ENCODE results near the gene OBP2A. TPM values are rescaled to one million over a fixed set of nuclear protein-coding genes. Genes with fewer than 3 reads are reported as not detected.

Gene OBP2A
- total RNA-seq, 1 donor from 2014 or later: not detected

DNA sequence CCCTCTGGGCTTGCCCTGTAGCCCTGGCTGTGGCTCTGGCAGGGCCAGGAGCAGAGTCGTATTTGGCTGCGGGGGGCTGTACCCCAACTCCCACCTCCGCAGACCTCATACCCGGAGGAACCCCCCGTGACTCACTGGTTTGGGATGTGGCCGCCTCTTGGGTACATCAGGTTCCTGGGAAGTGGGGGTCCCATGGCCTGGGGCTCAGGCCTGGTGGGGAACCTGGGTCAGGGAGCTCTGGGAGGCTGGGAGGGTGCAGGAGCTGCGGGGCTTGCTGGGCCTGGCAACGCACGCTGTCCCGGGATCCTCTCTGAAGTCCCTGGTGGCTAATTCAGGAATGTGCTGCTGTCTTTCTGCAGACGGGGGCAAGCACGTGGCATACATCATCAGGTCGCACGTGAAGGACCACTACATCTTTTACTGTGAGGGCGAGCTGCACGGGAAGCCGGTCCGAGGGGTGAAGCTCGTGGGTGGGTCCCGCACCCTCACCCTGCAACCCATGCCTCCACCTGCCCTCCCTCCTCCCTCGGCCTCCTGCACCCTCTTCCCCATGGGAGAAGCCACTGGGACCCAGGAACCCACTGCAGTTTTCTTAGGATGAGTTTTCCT is 22.3 kb upstream of the OBP2A start:
- Histone ChIP-seq H3K27ac (ENCODE audit: low read depth, low read length) (no peak overlapping the region), H3K27me3 (ENCODE audit: insufficient read depth, low read length) (peaks cover 3% of the 10 kb centered on the region), H3K36me3 (ENCODE audit: insufficient read depth, low read length) (no peaks in the 10 kb centered on the region), H3K9me3 (ENCODE audit: insufficient read depth, low read depth, low read length) (no peaks in the 10 kb centered on the region), H2AFZ (ENCODE audit: low read depth, low read length) (no peak overlapping the region), H3K4me3 (ENCODE audit: insufficient read depth, low read depth, low read length) (no peak overlapping the region), H3K4me1 (ENCODE audit: insufficient read depth, low read length) (no peaks in the 10 kb centered on the region), H3K4me2 (ENCODE audit: low read length) (no peak overlapping the region), H3K79me2 (ENCODE audit: insufficient read depth, low read length) (no peaks in the 10 kb centered on the region), H3K9ac (ENCODE audit: low read length) (no peak overlapping the region), H4K20me1 (ENCODE audit: insufficient read depth, low read length) (no peaks in the 10 kb centered on the region)
- DNase-seq (ENCODE audit: low read depth) (no peak), FAIRE-seq (no peak)
- peaks cover 7% of the 10 kb centered on the region for H3K4me1 Mint-ChIP-seq (ENCODE audit: low read depth, unreplicated experiment)
- no peak overlapping the region for H3K27ac Mint-ChIP-seq (ENCODE audit: unreplicated experiment)
- no peaks in the 10 kb centered on the region for H3K36me3 Mint-ChIP-seq (ENCODE audit: low read depth, unreplicated experiment)
- TF ChIP-seq, protein P1, sequence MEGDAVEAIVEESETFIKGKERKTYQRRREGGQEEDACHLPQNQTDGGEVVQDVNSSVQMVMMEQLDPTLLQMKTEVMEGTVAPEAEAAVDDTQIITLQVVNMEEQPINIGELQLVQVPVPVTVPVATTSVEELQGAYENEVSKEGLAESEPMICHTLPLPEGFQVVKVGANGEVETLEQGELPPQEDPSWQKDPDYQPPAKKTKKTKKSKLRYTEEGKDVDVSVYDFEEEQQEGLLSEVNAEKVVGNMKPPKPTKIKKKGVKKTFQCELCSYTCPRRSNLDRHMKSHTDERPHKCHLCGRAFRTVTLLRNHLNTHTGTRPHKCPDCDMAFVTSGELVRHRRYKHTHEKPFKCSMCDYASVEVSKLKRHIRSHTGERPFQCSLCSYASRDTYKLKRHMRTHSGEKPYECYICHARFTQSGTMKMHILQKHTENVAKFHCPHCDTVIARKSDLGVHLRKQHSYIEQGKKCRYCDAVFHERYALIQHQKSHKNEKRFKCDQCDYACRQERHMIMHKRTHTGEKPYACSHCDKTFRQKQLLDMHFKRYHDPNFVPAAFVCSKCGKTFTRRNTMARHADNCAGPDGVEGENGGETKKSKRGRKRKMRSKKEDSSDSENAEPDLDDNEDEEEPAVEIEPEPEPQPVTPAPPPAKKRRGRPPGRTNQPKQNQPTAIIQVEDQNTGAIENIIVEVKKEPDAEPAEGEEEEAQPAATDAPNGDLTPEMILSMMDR (IDR thresholded peaks at IDR 0.05; ENCODE audit: insufficient read depth, low read depth, low read length): no peak
- TF ChIP-seq EZH2 (IDR thresholded peaks at IDR 0.05; ENCODE audit: insufficient read depth, low read length): no peak
- H3K9me3 Mint-ChIP-seq (ENCODE audit: unreplicated experiment): no peaks in the 10 kb centered on the region
- no peak overlapping the region for H3K4me3 Mint-ChIP-seq (ENCODE audit: unreplicated experiment)
- peaks cover 9% of the 10 kb centered on the region for H3K27me3 Mint-ChIP-seq (ENCODE audit: low read depth, unreplicated experiment)

DNA sequence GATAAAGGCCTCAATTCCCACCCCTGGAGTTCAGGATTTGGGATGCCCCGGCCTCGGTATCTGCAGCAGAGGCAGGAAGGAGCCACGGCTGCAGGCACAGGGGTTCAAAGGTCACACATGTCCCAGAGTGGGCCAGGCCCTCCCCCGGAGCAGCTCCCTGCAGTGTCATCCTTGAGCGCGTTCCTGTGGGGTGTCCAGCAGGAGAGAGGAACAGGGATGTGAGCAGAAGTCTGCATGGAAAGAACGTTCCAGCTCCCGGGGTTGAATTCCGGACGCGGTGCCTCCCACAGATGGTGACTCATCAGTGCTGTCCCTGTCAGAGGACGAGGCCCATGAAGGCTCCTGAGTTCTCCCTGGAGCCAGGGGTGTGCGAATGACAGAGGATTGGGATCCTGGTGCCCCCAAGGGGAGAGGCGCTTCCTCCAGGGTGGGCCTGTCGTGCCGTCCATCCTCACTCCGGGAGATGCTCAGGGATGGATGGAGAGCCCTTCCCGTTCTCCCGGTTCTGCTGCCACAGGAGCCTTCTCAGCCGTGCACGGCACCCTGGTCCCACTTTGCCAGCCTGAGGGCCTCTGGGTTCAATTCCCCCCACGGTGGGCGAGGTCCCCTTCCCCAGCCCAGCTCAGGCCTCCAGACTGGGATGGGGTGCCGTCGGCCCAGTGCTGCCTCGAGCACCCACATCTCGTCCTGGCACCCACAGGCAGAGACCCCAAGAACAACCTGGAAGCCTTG is 21.6 kb upstream of the OBP2A start:
- Histone ChIP-seq H3K4me1 (ENCODE audit: insufficient read depth, low read length) (no peaks in the 10 kb centered on the region), H3K4me2 (ENCODE audit: low read length) (no peak overlapping the region), H3K36me3 (ENCODE audit: insufficient read depth, low read length) (no peaks in the 10 kb centered on the region), H3K27me3 (ENCODE audit: insufficient read depth, low read length) (peaks cover 3% of the 10 kb centered on the region), H3K79me2 (ENCODE audit: insufficient read depth, low read length) (no peaks in the 10 kb centered on the region), H2AFZ (ENCODE audit: low read depth, low read length) (no peak overlapping the region), H3K9me3 (ENCODE audit: insufficient read depth, low read depth, low read length) (no peaks in the 10 kb centered on the region), H3K9ac (ENCODE audit: low read length) (no peak overlapping the region), H3K27ac (ENCODE audit: low read depth, low read length) (no peak overlapping the region), H3K4me3 (ENCODE audit: insufficient read depth, low read depth, low read length) (no peak overlapping the region), H4K20me1 (ENCODE audit: insufficient read depth, low read length) (no peaks in the 10 kb centered on the region)
- H3K27ac Mint-ChIP-seq (ENCODE audit: unreplicated experiment): no peak overlapping the region
- no peak for DNase-seq (ENCODE audit: low read depth)
- H3K27me3 Mint-ChIP-seq (ENCODE audit: low read depth, unreplicated experiment): peaks cover 9% of the 10 kb centered on the region
- peaks cover 9% of the 10 kb centered on the region for H3K4me1 Mint-ChIP-seq (ENCODE audit: low read depth, unreplicated experiment)
- H3K36me3 Mint-ChIP-seq (ENCODE audit: low read depth, unreplicated experiment): no peaks in the 10 kb centered on the region
- FAIRE-seq: no peak
- H3K4me3 Mint-ChIP-seq (ENCODE audit: unreplicated experiment): no peak overlapping the region
- no peak for TF ChIP-seq EZH2 (IDR thresholded peaks at IDR 0.05; ENCODE audit: insufficient read depth, low read length)
- TF ChIP-seq, protein P1 (IDR thresholded peaks at IDR 0.05; ENCODE audit: insufficient read depth, low read depth, low read length): no peak
- no peaks in the 10 kb centered on the region for H3K9me3 Mint-ChIP-seq (ENCODE audit: unreplicated experiment)
